A673 (cell line): ENCODE data around the gene VAV1.

Experiments used
- EZH2 ChIP-seq: fragments of 200-600 bp; sonication (generic); IDR thresholded peaks from 2 replicates; pipeline ENCODE4 v1.6.1; 2017; ENCODE audit warnings: borderline replicate concordance, low read depth, mild to moderate bottlenecking, mixed read lengths, antibody characterized with exemption, low read length; ENCODE audit not compliant: poor library complexity, severe bottlenecking
- TF ChIP-seq, protein P1 (sequence below): fragments of 300-800, 200-600 bp; sonication (generic); conservative IDR thresholded peaks from 2 replicates; pipeline ENCODE4 v1.5.1; 2017; ENCODE audit warnings: low read depth, mild to moderate bottlenecking, antibody characterized with exemption, low read length, moderate library complexity, mixed read lengths

DNA sequence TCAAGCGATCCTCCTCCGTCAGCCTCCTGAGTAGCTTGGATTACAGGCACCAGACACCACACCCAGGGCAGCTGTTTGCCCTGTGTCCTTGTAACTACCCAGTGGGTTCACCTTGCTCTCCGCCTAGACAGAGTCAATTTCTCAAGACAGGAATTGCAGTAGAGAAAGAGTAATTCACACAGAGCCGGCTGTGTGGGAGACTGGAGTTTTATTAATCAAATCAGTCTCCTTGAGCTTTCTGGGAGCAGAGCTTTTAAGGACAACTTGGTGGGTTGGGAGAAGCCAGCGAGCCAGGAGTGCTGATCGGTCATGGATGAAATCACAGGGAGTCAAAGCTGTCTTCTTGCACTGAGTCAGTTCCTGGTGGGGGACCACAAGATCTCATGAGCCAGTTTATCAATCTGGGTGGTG lies 94.2 kb downstream of the VAV1 start:
- TF ChIP-seq, protein P1, sequence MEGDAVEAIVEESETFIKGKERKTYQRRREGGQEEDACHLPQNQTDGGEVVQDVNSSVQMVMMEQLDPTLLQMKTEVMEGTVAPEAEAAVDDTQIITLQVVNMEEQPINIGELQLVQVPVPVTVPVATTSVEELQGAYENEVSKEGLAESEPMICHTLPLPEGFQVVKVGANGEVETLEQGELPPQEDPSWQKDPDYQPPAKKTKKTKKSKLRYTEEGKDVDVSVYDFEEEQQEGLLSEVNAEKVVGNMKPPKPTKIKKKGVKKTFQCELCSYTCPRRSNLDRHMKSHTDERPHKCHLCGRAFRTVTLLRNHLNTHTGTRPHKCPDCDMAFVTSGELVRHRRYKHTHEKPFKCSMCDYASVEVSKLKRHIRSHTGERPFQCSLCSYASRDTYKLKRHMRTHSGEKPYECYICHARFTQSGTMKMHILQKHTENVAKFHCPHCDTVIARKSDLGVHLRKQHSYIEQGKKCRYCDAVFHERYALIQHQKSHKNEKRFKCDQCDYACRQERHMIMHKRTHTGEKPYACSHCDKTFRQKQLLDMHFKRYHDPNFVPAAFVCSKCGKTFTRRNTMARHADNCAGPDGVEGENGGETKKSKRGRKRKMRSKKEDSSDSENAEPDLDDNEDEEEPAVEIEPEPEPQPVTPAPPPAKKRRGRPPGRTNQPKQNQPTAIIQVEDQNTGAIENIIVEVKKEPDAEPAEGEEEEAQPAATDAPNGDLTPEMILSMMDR, result no peak
- no peak for TF ChIP-seq EZH2
